Neural progenitor cell (in vitro differentiated cells): ENCODE results near the gene TWIST2.

Experiments used
- CTCF ChIP-seq: fragments of 200-600 bp; sonication (generic); IDR thresholded peaks from 2 replicates; pipeline ENCODE4 v1.5.1; 2017; ENCODE audit warnings: antibody characterized with exemption, mild to moderate bottlenecking
- EZH2 ChIP-seq: fragments of 200-600 bp; sonication (generic); IDR thresholded peaks from 2 replicates; pipeline ENCODE4 v1.6.1; 2017; ENCODE audit warnings: antibody characterized with exemption, mild to moderate bottlenecking, moderate library complexity
- EZH2phosphoT487 ChIP-seq: fragments of 200-600 bp; sonication (generic); IDR thresholded peaks from 2 replicates; pipeline ENCODE4 v1.6.1; 2017; ENCODE audit warnings: antibody characterized with exemption

GRCh38 chr2:238903141-238903540 lies 55.3 kb downstream of the TWIST2 start:
- no peak for TF ChIP-seq EZH2
- no peak for TF ChIP-seq CTCF
- no peak for TF ChIP-seq EZH2phosphoT487
